GM23338 (cell line): Measurements from ENCODE around the gene KLHDC7B.

Experiments
- CREB1 ChIP-seq: fragments of 250-450 bp; sonication (Bioruptor Pico); IDR thresholded peaks from 2 replicates; pipeline ENCODE4 v1.5.0; 2020; ENCODE audit warnings: low read depth, mild to moderate bottlenecking, moderate library complexity
- CTCF ChIP-seq, 2 experiments: fragments of 200-600 bp in 1 of 2; sonication (generic) in 1 of 2; conservative IDR thresholded peaks; 2 replicates each; pipeline versions ENCODE4 v1.5.1 to v1.6.1; 2016 to 2017; ENCODE audit warnings: antibody characterized with exemption in 2 of 2, low read depth in 2 of 2, mild to moderate bottlenecking in 2 of 2, moderate library complexity in 1 of 2
- ETS1 ChIP-seq: IDR thresholded peaks from 2 replicates; pipeline ENCODE4 v1.6.1; 2016; ENCODE audit warnings: antibody characterized with exemption
- EZH2 ChIP-seq: fragments of 200-600 bp; sonication (generic); IDR thresholded peaks from one replicate; pipeline ENCODE4 v1.8.0; 2017; ENCODE audit warnings: antibody characterized with exemption, mild to moderate bottlenecking, low read depth; ENCODE audit not compliant: unreplicated experiment
- EZH2phosphoT487 ChIP-seq: fragments of 200-600 bp; sonication (generic); IDR thresholded peaks from one replicate; pipeline ENCODE4 v1.8.1; 2018; ENCODE audit warnings: antibody characterized with exemption; ENCODE audit not compliant: unreplicated experiment
- JUNB ChIP-seq: IDR thresholded peaks from one replicate; pipeline ENCODE4 v1.6.1; 2016; ENCODE audit warnings: antibody characterized with exemption; ENCODE audit not compliant: unreplicated experiment
- NANOG ChIP-seq: IDR thresholded peaks from 2 replicates; pipeline ENCODE4 v1.6.1; 2016; ENCODE audit warnings: antibody characterized with exemption, borderline replicate concordance
- POLR2AphosphoS5 ChIP-seq: IDR thresholded peaks from 2 replicates; pipeline ENCODE4 v1.6.1; 2016; ENCODE audit warnings: antibody characterized with exemption, low read depth
- REST ChIP-seq: IDR thresholded peaks from one replicate; pipeline ENCODE4 v1.6.1; 2018; ENCODE audit warnings: antibody characterized with exemption; ENCODE audit not compliant: unreplicated experiment
- STAT1 ChIP-seq: IDR thresholded peaks from one replicate; pipeline ENCODE4 v1.6.1; 2016; ENCODE audit warnings: antibody characterized with exemption; ENCODE audit not compliant: unreplicated experiment
- ZNF114 ChIP-seq: fragments of 250-450 bp; sonication (Bioruptor Pico); IDR thresholded peaks from 2 replicates; pipeline ENCODE4 v1.5.0; 2020; ENCODE audit warnings: mild to moderate bottlenecking, moderate library complexity

- TF ChIP-seq POLR2AphosphoS5 (0 out of 2 replicates have a peak, but pooled peaks have one; percentile 16), CTCF (conservative IDR thresholded peaks at IDR 0.05; ENCODE audit: low read depth in 2 of 2) (no peak), REST (no peak), EZH2phosphoT487 (no peak), ETS1 (no peak), EZH2 (peak; percentile 56), CREB1 (CRISPR knock-in tag) (no peak), JUNB (no peak), ZNF114 (no peak), NANOG (no peak), STAT1 (no peak)
Measured at GRCh38 chr22:50529897-50530579, 15.7 kb upstream of the KLHDC7B start, which contains the start of gene TYMP.
